NCI-H146 treated with DMSO at 0.1 percent for 48 hours (cell line): ENCODE measurements around the gene VPS35L.

Experiments used
- DNase-seq: peaks from one replicate; lab custom pipeline; 2025; ENCODE audit not compliant: unreplicated experiment; lab: John Stamatoyannopoulos, UW

The VPS35L gene, protein sequence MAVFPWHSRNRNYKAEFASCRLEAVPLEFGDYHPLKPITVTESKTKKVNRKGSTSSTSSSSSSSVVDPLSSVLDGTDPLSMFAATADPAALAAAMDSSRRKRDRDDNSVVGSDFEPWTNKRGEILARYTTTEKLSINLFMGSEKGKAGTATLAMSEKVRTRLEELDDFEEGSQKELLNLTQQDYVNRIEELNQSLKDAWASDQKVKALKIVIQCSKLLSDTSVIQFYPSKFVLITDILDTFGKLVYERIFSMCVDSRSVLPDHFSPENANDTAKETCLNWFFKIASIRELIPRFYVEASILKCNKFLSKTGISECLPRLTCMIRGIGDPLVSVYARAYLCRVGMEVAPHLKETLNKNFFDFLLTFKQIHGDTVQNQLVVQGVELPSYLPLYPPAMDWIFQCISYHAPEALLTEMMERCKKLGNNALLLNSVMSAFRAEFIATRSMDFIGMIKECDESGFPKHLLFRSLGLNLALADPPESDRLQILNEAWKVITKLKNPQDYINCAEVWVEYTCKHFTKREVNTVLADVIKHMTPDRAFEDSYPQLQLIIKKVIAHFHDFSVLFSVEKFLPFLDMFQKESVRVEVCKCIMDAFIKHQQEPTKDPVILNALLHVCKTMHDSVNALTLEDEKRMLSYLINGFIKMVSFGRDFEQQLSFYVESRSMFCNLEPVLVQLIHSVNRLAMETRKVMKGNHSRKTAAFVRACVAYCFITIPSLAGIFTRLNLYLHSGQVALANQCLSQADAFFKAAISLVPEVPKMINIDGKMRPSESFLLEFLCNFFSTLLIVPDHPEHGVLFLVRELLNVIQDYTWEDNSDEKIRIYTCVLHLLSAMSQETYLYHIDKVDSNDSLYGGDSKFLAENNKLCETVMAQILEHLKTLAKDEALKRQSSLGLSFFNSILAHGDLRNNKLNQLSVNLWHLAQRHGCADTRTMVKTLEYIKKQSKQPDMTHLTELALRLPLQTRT

DNA sequence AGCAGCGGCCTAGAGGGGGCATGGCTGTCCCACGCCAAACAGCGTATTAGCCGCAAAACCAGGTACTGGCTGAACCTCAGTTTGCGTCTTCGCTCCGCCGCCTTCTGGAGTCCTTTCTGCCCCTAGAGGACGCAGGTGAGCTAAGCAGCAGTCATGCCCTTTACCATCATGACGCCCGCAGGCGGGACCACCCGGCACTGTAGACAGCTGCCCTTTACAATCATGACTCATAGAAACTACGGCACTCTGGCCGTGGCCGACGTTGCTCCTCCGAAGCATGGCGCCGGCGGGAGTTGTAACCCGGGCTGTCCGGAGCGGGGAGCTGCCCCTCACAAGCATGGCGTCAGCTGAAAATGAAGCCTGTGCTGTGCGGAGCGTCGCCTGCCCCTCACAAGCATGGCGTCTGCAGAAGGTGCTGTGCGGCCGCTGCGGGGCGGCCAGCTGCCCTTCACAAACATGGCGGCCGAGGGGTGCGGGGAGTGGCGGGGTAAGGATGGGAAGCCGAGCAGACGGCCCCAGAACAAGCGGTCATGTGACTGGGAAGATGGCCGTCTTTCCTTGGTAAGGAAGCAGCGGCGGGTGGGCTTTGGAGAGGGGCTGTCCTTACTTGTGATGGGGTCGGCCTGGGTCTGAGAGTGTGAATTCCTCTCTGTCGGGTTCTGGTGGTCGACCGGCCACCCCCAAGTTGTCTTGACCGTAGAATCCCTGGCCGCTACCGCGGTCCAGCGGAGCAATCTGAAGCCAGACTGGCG lies at the start of gene VPS35L:
VPS35L (plus strand) TSS at position 518 of the 752 bp plus-strand sequence; CDS start at position 545, 27 bp downstream.
- DNase-seq = peak; percentile 98

DNA sequence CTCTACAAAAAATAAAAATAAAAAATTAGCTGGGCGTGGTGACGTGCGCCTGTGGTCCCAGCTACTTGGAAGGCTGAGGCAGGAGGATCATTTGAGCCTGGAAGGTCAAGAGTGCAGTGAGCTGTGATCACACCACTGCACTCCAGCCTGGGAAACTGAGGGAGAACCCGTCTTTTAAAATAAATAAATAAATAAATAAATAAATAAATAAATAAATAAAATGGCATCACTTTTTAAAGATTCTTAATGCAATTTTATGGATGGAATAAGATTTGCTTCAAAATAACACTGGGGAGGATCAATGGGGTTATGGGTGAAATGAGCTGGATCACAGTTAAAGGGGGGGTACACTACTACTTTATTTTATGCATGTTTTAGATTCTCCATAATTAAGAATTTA lies 48.5 kb upstream of the VPS35L start:
- DNase-seq = no peak

DNA sequence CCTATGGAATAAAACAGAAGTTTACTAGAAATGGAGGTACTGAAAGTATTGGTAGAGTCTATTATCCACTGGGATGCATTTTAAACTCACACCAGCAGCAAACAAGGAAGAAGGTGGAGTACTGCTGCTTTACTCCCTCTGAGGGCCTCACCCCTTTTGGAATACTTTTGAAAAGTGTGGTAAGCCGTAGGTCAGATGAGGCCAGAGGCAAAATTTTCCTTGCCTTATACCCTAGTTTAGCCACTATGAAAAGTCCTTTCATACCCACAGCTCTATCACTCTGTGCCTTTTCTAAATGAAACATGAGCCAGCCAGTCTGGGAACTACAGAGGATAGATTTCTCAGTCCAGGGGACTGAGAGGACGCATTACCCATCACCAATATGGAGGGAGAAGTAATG lies 47.6 kb upstream of the VPS35L start:
- DNase-seq = no peak

DNA sequence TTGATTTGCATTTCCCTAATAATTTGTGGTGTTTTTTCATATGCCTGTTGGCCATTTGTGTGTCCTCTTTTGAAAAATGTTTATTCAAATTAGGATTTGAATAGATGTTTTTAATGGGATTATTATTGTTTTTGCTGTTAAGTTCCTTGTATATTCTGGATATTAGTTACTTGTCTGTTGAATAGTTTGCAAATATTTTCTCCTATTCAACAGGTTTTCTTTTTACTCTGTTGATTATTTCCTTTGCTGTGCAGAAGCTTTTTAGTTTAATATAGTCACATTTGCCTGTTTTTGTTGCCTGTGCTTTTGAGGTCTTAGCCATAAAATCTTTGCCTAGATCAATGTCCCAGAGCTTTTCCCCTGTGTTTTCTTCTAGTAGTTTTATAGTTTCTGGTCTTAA lies 43.2 kb upstream of the VPS35L start:
- no peak for DNase-seq

DNA sequence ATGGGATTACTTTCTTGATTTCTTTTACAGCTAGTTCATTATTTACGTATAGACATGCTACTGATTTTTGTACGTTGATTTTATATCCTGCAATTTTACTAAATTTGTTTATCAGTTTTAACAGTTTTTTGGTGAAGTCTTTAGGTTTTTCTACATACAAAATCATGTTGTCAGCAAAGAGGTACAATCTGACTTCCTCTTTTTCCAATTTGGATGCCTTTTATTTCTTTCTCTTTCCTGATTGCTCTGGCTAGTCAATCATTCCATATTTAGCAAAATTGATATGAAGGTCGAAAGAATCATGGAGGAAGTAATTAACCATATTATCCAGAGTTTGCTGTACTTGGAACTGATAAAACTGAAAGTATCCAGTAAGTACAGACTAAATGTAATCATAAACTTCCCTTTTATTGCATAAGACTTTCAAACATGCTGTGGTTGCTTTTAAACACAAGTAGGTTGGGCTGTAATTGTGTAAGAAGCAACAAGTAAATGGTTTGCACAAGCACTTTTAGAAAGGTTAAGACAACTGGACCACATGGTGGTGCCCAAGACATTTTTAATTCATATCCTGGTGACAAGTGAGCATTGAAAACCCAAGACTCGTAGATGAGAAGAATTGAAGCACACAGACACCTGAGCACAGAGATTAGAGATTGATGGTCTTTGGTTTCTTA lies 42.0 kb upstream of the VPS35L start:
- no peak for DNase-seq

DNA sequence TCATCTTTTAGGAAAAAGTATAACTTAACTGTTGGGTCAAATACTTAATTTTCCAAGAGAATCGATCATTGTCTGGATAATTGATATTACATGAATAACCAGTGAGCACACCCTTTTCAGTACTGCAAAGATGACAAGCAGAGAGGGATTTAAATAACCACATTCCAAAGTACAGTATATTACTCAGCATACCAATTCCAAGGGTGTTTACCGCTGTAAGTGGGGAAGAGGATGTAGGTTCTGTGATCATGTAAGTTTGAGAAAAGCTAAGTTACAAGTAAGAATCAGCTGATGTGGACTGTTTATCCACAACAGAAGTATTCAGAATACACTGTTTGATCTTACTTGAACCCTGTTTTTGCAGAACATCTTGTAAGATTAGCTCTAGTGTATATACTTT lies 39.7 kb upstream of the VPS35L start:
- DNase-seq = no peak

DNA sequence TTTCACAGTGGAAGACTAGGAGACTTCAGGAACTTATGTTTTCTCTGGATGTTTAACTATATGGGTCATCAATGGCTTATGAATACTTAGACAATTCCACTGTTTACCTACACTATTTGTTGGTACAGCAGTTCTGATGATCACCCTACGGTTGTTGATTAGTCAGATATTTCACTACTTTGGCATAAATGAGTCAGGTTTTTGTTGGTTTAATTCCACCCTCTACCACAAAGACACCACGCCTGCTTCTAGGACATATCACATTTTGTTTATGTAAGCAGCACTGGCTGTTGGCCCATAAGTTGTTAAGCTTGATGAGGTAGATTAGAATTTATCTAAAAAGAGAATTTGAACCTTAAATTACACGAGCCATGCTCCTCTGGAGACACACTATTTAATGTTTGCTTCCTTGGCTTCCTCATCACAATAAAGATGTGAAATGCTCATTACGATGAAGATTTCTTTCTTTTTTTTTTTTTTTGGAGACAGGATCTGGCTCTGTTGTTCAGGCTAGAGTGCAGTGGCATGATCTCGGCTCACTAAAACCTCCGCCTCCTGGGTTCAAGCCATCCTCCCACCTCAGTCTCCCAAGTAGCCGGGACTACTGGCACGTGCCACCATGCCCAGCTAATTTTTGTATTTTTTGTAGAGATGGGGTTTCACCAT lies 37.9 kb upstream of the VPS35L start:
- DNase-seq = no peak

DNA sequence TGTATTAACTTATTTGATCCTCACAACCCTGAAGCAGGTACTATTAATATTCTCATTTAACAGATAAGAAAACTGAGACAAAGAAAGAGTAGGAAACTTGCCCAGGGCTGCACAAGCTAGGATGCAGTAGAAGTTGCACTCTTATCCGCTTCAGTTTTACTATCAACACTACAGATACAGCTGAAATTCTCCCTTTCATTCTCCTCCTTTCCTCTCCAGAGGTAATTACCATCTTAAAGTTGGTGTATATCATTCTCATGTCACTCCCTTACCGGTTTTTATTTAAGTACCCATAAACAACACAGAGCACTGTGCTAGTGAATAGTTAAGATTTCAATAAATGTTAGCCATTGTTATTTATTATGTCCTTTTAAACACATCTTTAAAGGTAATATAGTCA lies 37.1 kb upstream of the VPS35L start:
- DNase-seq = no peak

DNA sequence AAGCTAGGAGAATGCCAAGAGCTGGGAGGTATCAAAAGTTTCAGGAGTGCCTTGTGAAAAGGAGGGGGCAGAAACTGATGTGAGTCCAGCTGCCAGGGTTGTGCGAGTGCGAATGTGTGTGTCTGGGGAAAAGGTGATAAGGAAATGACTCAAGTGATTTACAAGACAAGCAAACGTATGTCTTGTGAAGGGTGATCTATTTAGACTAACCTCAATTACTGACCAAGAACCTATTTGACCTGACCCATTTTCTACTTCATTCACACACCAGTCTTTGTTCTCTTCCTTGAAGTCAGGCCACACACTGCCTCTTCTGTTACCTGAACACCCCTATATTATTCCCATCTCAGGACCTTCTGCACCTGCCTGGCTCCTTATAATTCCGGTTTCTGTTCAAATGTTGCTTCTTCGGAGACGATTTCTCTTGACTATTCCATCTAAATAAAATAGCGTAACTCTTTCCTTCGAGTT lies 34.6 kb upstream of the VPS35L start:
- DNase-seq = no peak

DNA sequence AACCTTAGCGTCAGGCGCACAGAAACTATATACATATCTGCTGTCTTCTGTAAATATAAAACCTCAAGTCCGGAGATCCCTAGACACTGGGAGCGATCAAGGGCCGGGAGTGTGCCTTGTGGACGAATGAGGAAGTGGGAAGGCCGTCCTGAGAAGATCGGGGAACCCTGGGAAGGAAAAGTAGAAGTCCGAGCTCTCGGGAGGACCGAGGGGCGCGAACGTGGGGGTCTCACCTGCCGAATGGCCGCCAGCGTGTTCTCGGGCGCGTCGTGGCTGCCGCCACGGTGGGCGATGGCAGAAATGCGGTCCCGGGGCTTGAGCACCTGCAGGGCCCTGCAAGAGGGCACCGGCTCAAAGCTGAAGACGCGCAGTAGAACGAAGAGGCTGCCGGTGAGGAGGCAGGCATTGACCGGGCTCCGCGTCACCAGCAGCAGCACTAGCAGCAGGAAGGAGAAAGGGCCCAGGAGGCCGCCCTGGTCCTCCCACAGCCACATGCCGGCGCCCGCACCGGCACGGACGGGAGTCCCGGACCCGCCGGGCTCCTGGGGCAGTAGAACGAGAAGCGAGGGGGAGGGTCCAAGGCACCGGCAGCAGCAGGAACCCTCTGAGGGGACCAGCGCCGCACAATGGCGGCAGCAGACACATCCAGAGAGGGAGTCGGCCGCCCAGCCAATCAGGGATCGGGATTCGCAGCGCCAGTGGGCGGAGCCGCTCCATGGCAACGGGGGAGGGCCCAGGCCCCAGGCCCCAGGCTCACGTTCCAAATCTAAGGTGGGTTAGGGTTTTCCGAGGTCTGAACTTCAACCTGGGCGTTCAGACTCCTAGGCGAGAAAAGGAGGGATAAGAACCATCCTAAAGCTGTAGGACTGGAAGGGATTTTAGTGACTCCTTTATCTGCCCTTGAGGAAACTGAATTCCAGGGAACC lies 33.8 kb upstream of the VPS35L start, which contains the start of gene GDE1:
GDE1 (minus strand) TSS at position 628 of the 926 bp plus-strand sequence; CDS start at position 494, 134 bp downstream.
- peak; percentile 95 for DNase-seq

DNA sequence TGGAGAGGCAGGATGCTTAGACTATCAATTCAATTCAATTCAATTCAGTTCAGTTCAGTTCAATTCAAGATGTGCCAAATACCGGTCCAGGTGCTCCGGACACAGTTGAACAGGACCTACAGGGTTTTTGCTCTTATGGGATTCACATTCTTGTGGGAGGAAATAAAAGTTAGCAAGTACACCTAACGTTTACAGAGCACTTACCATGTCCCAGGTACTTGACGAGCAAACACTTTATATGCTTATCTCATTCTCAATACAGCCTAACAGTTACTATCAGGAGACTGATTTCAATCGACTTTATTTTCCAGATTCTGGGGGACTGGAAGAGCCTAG lies 33.1 kb upstream of the VPS35L start:
- DNase-seq = no peak

DNA sequence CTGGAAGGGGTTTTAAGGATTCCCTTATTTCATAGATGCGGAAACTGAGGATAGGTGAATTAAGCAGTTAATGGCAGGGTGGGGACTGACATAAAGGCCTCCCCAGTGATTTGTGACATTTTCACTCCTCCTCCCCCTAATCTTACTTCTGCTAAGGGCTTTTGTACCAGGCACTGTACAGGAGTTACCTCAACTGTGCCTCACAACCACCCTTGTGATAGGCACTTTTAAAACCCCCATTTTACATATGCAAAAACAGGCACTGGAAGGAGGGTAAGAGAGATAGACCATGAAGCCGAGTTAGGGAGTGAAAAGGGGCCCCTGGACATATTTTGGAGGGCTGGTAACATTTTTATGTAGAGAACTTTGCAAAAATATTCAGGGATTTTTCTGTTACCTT lies 32.7 kb upstream of the VPS35L start:
- DNase-seq = no peak

DNA sequence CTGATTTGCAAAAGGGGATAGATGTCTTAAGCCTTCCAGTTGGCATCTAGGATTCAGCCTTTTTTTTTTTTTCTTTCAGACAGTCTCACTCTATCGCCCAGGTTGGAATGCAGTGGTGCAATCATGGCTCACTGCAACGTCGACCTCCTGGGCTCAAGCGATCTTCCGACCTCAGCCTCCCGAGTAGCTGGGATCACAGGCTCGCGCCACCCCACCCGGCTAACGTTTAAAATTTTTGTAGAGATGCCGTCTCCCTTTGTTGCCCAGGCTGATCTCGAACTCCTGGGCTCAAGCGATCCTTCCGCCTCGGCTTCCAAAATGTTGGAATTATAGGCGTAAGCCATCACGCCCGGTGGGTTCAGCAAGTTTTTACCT lies 32.3 kb upstream of the VPS35L start:
- no peak for DNase-seq

DNA sequence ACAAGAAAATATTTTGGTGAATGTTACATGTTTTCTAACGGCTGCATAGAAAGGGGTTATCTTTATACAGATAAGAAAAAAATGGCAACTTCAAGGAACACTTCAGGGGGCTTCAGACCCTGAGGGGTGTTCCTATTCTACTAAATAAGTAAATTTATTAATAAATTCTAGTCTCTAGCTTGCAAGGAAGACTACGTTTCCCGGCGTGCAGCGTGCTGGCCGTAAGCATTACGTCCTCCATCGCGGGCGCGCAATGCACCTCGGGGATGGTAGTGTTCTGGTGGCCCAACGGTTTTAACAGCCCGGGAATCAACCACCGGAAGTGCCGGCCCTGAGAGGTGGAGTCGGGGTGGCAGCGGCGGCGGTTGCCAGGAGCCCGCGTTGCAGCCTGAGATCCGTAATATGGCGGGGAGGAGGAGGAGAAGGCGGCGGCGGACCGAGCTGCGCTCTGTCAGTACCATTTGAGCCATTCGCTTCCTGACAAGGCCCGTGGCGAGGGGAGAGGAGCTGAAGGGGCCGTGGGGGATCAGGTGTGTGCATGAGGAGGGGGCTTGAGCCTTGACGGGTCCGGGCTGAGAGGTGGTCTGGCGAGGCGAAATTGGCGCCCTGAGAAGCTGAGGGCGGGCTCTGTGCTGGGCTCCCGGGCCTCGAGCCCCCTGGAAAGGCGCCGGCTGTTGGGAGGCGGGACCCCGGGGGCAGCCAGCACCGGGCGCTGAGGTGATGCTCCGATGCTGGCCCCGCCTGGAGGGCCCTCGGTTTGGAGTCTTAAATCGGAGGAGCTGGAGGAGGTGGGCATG lies 31.7 kb upstream of the VPS35L start, which contains the start of gene CCP110:
CCP110 (plus strand) TSS at position 384 of the 797 bp plus-strand sequence. CDS start 3,940 bp downstream, outside the sequence.
- peak; percentile 96 for DNase-seq

DNA sequence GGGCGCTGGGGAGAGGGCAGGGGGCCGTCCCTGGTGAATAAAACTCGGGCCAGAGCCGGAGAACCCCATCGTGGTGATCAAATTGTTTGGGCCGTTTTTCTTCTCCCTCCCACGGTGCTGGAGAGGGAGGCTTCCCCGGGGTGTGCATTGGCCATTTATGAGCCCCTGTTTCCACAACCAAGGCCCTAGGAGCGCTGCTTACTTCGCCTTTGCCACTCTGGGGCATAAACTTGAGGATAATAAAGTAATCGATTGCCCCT lies 31.2 kb upstream of the VPS35L start:
- DNase-seq = no peak

DNA sequence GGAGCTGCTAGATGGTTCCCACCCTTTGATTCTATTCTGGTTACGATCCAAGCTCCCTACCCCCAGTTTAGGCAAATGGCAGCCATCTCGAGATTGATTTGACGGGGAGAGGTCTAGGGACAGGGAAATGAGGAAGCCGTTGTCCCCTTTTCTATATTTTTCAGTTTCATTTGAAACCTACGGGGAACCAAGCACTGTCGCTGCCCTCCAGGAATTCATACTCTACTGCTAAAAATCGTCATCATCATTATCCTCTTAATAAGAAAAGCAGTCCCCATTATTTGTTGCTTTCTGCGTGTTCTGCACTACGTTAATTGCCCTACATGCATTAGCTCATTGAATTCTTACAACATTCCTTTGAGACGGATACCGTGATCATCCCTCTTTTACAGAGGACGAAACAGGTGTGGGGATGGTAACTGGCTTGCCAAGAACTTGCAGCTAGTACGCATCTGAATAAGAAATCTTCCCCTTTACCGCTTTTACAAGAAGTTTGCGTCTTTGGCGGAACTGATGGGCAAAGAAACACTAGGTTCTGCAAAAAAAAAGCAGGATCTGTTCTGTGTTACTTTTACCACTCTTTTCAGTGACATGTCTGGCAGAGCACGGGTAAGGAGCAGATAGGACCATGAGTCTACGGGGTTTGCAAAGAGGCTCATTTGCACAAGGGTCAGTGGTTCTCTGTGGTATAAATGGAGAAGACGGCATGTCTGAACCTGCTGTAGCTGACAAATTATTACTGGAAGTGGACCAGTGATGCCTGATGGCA lies 30.7 kb upstream of the VPS35L start:
- peak; percentile 52 for DNase-seq

DNA sequence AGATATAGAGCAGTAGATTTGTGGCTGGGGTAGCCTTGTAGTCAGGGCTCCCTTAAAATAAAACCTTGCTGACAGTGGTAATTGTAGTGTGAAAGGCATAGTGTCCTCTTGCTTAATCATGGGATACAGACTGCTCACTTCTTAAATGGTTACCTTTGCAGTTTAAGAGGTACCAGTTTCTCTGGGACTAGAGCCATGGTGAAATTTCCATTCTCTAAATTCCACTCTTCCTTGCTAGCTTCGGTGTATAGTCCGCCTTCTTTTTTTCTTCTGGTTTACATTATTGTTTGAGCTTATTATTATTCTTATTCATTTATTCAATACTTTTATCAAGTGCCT lies 30.1 kb upstream of the VPS35L start:
- DNase-seq = no peak

DNA sequence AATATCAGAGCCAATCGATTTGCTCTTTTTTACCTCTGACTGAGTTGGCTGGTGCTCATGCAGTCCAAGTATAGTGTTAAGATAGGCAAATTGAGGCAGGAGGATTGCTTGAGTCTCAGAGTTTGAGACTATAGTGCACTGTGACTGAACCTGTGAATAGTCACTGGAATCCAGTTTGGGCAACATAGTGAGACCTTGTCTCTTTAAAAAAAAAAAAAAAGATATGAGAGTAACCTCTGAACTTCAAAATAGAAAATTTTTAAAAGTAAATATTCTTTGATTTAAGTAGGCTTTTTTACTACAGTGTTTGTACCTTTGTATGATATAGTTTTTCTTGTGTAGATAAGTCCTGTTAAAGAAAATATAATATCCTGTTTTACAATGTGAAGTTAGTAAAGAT lies 28.3 kb upstream of the VPS35L start:
- DNase-seq = no peak
